Fibroblast of lung (primary cell): ENCODE data around the gene ELK3.

Source experiments
- CTCF ChIP-seq, 2 donors: IDR thresholded peaks in 1 of 2; conservative IDR thresholded peaks in 1 of 2; 1 replicate in 1 of 2; 2 replicates in 1 of 2; pipeline ENCODE4 v1.5.1; 2011 to 2012; ENCODE audit warnings: low read length in 2 of 2, control low read depth in 1 of 2, inconsistent platforms in 1 of 2, low read depth in 1 of 2, mild to moderate bottlenecking in 1 of 2
- EZH2 ChIP-seq: IDR thresholded peaks from 2 replicates; pipeline ENCODE4 v1.5.1; 2012; ENCODE audit warnings: low read length, control low read depth, mild to moderate bottlenecking; ENCODE audit errors: missing control alignments

GRCh38 chr12:96164951-96165811, 29.0 kb upstream of the ELK3 start:
- no peak for TF ChIP-seq CTCF (conservative IDR thresholded peaks at IDR 0.05 in 1 of 2, IDR thresholded peaks at IDR 0.05 in 1 of 2; ENCODE audit: low read depth in 1 of 2, low read length in 2 of 2)
- TF ChIP-seq EZH2 = no peak
